Mesenchymal stem cell (in vitro differentiated cells and primary cell): ENCODE results near the gene RPTOR.

Source experiments
- DNase-seq: peaks from one replicate; pipeline ENCODE4 v3.0.0-alpha.2; 2013
- H2AFZ ChIP-seq: one replicate; pipeline ENCODE4 v1.6.1; 2013; ENCODE audit warnings: low read depth, mild to moderate bottlenecking, control low read depth, inconsistent platforms, low read length, moderate library complexity
- H2AK5ac ChIP-seq: 2 replicates; pipeline ENCODE4 v1.6.1; 2013; ENCODE audit warnings: low read length, moderate library complexity, mild to moderate bottlenecking, inconsistent platforms; ENCODE audit not compliant: severe bottlenecking
- H2BK120ac ChIP-seq: one replicate; pipeline ENCODE4 v1.6.1; 2013; ENCODE audit warnings: low read depth, mild to moderate bottlenecking, inconsistent platforms, low read length, moderate library complexity
- H2BK12ac ChIP-seq, 2 experiments: one replicate each; pipeline ENCODE4 v1.6.1; 2013; ENCODE audit warnings: inconsistent platforms in 2 of 2, low read length in 2 of 2, mild to moderate bottlenecking in 2 of 2, moderate library complexity in 2 of 2, control low read depth in 1 of 2
- H2BK15ac ChIP-seq: one replicate; pipeline ENCODE4 v1.6.1; 2013; ENCODE audit warnings: mild to moderate bottlenecking, low read depth, inconsistent platforms; ENCODE audit not compliant: poor library complexity, severe bottlenecking
- H2BK5ac ChIP-seq: 2 replicates; pipeline ENCODE4 v1.6.1; 2013; ENCODE audit warnings: low read depth, mild to moderate bottlenecking, low read length, control low read depth, inconsistent platforms; ENCODE audit not compliant: poor library complexity, severe bottlenecking
- H3K14ac ChIP-seq, 2 experiments: one replicate each; pipeline ENCODE4 v1.6.1; 2013; ENCODE audit warnings: inconsistent platforms in 2 of 2, low read length in 2 of 2, control low read depth in 1 of 2, mild to moderate bottlenecking in 1 of 2, moderate library complexity in 1 of 2
- H3K18ac ChIP-seq, 2 experiments: one replicate each; pipeline ENCODE4 v1.6.1; 2013; ENCODE audit warnings: inconsistent platforms in 2 of 2, low read length in 2 of 2, control low read depth in 1 of 2, low read depth in 1 of 2, mild to moderate bottlenecking in 1 of 2
- H3K23ac ChIP-seq, 2 experiments: one replicate each; pipeline ENCODE4 v1.6.1; 2013; ENCODE audit warnings: inconsistent platforms in 2 of 2, low read length in 2 of 2, mild to moderate bottlenecking in 2 of 2, moderate library complexity in 2 of 2, control low read depth in 1 of 2
- H3K27ac ChIP-seq: 2 replicates; pipeline ENCODE4 v1.5.1; 2013; ENCODE audit warnings: mild to moderate bottlenecking, moderate library complexity, low read length, control low read depth, inconsistent platforms; ENCODE audit not compliant: poor library complexity, severe bottlenecking
- H3K27me3 ChIP-seq, 2 experiments: 2 replicates each; pipeline versions ENCODE4 v1.6.1 to v1.7.0; 2013; ENCODE audit warnings: low read length in 2 of 2, mild to moderate bottlenecking in 2 of 2, moderate library complexity in 2 of 2, control low read depth in 1 of 2, inconsistent platforms in 1 of 2; ENCODE audit not compliant: control insufficient read depth in 1 of 2, insufficient read depth in 1 of 2
- H3K36me3 ChIP-seq, 2 experiments: 2 replicates each; pipeline versions ENCODE4 v1.6.1 to v1.7.0; 2013; ENCODE audit warnings: low read length in 2 of 2, control low read depth in 1 of 2, inconsistent platforms in 1 of 2, low read depth in 1 of 2, mild to moderate bottlenecking in 1 of 2; ENCODE audit not compliant: insufficient read depth in 2 of 2, control insufficient read depth in 1 of 2
- H3K4ac ChIP-seq, 2 experiments: one replicate each; pipeline ENCODE4 v1.6.1; 2013; ENCODE audit warnings: inconsistent platforms in 2 of 2, low read length in 2 of 2, mild to moderate bottlenecking in 2 of 2, moderate library complexity in 2 of 2, control low read depth in 1 of 2, low read depth in 1 of 2
- H3K4me1 ChIP-seq: 2 replicates; pipeline ENCODE4 v1.6.1; 2013; ENCODE audit warnings: low read depth, low read length, control low read depth; ENCODE audit not compliant: control insufficient read depth, insufficient read depth
- H3K4me2 ChIP-seq: 2 replicates; pipeline ENCODE4 v1.6.1; 2013; ENCODE audit warnings: low read length, mild to moderate bottlenecking, inconsistent platforms; ENCODE audit not compliant: poor library complexity, severe bottlenecking
- H3K4me3 ChIP-seq, 2 experiments: 2 replicates each; pipeline versions ENCODE4 v1.5.1 to v1.7.0; 2013; ENCODE audit warnings: low read length in 2 of 2, mild to moderate bottlenecking in 2 of 2, control low read depth in 1 of 2, low read depth in 1 of 2; ENCODE audit not compliant: insufficient read depth in 1 of 2
- H3K79me1 ChIP-seq: replicated peaks from 2 replicates; pipeline ENCODE4 v1.6.1; 2013; ENCODE audit warnings: mild to moderate bottlenecking, control low read depth, low read length, inconsistent platforms; ENCODE audit not compliant: poor library complexity, severe bottlenecking
- H3K9ac ChIP-seq: 2 replicates; pipeline ENCODE4 v1.7.0; 2013; ENCODE audit warnings: mild to moderate bottlenecking, low read length, moderate library complexity
- H3K9me3 ChIP-seq: 2 replicates; pipeline ENCODE4 v1.7.0; 2013; ENCODE audit warnings: mild to moderate bottlenecking, low read length; ENCODE audit not compliant: control insufficient read depth
- H4K8ac ChIP-seq: one replicate; pipeline ENCODE4 v1.6.1; 2013; ENCODE audit warnings: inconsistent platforms, mild to moderate bottlenecking, low read length, moderate library complexity
- H4K91ac ChIP-seq: one replicate; pipeline ENCODE4 v1.6.1; 2013; ENCODE audit warnings: mild to moderate bottlenecking, low read length, inconsistent platforms
- WGBS: methylation state at CpG from one replicate; pipeline ENCODE4 v1.1.7; 2013; ENCODE audit warnings: mixed read lengths; 5-methylcytosine and 5-hydroxymethylcytosine counted together

Gene RPTOR

DNA sequence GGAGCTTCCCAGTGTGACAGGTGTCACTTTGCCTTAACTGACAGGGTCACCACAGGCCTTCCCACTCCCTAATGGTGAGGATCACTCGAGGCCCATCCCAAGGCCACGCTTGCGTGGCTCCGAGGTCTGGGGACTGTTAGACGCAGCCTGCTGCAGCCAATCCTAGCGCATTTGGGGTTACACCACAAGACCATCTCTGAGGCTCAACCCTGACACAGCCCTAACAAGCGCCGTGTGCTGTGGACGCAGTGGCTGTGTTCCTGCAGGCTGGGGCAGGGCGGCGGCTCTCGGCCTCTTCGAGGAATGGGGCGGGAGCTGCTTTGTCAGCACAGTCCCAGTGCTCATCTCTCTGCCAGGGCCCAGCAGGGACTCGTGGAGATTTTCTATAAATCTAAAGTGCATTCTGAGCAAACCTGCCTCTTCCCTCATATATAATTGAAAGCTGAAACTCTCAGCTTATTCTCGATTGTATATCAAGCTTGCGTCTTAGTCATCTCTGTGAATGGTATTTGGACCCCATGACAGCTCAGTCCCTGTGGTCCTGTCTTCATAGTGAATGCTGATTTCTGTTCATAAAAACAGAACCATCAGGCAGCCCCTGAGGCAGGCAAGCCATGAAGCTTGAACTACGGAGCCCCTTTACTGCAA lies 381.2 kb downstream of the RPTOR start:
- Histone ChIP-seq H3K9ac (no peak overlapping the region), H2BK5ac (no peak overlapping the region), H3K4me1 (peaks cover 39% of the 10 kb centered on the region), H4K8ac (no peak overlapping the region), H4K91ac (no peak overlapping the region), H2AK5ac (no peak overlapping the region), H3K18ac (no peak overlapping the region), H3K27me3 (no peaks in the 10 kb centered on the region), H3K4me3 (no peak overlapping the region), H2BK120ac (no peak overlapping the region), H3K9me3 (no peaks in the 10 kb centered on the region), H3K23ac (no peak overlapping the region), H3K79me1 (no peaks in the 10 kb centered on the region), H3K4me2 (no peak overlapping the region), H2AFZ (no peak overlapping the region), H3K14ac (no peak overlapping the region), H2BK15ac (no peak overlapping the region), H3K36me3 (peaks cover 41 to 78% of the 10 kb centered on the region in 2 experiments), H3K4ac (no peak overlapping the region), H3K27ac (no peak overlapping the region), H2BK12ac (no peak overlapping the region)
- 91% methylated on average over 18 of the region's 18 CpGs for WGBS
- DNase-seq = no peak

DNA sequence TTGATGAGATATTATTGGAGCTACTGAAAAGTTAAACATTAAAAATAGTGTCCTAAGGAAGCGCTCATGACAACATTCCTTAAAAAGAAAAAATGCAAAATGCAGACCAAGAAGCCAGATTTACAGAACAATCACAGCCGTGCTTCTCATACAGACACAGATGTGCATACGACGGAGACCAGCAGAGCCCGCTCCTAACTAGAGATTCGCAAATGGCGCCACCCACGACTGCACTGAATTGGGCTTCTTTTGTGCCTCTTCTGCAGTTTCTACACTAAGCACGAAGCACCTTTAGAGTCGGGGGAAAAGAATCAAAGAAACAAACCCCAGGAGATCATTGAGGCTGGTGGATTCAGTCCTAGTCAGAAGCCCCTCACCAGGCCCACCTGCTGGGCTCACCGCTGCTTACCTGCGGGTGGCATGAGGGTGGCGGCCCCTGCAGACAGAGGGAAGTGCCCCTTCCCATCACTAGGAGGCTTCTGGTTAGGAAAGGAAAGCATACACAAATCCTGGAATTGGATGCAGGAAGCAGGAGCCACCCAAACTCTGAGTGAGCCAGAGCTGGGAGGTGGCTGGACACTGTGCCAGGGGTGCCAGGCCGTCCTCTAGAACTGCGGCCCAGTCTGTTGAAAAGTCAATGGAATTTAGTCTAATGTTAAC lies 382.1 kb downstream of the RPTOR start:
- Histone ChIP-seq H2AK5ac (no peak overlapping the region), H3K18ac (no peak overlapping the region), H2AFZ (no peak overlapping the region), H4K91ac (no peak overlapping the region), H2BK5ac (no peak overlapping the region), H3K4me1 (peaks cover 40% of the 10 kb centered on the region), H3K14ac (no peak overlapping the region), H3K23ac (no peak overlapping the region), H2BK12ac (no peak overlapping the region), H3K36me3 (peaks cover 41 to 72% of the 10 kb centered on the region in 2 experiments), H3K27me3 (no peaks in the 10 kb centered on the region), H3K4ac (no peak overlapping the region), H3K4me3 (no peak overlapping the region), H2BK15ac (no peak overlapping the region), H3K79me1 (no peaks in the 10 kb centered on the region), H2BK120ac (no peak overlapping the region), H3K4me2 (no peak overlapping the region), H3K9ac (no peak overlapping the region), H3K27ac (no peak overlapping the region), H4K8ac (no peak overlapping the region), H3K9me3 (no peaks in the 10 kb centered on the region)
- DNase-seq = no peak
- 90% methylated on average over 15 of the region's 15 CpGs for WGBS

- no peaks in the 10 kb centered on the region for H3K9me3 ChIP-seq
- H3K4ac ChIP-seq = no peak overlapping the region
- peaks cover 37 to 72% of the 10 kb centered on the region in 2 experiments for H3K36me3 ChIP-seq
- H3K27ac ChIP-seq = no peak overlapping the region
- H3K4me2 ChIP-seq = no peak overlapping the region
- 47% methylated on average over 10 of the region's 11 CpGs for WGBS
- no peak overlapping the region for H3K14ac ChIP-seq
- peak; percentile 17 for DNase-seq
- no peaks in the 10 kb centered on the region for H3K79me1 ChIP-seq
- no peak overlapping the region for H2AK5ac ChIP-seq
- peaks cover 34% of the 10 kb centered on the region for H3K4me1 ChIP-seq
- H2BK12ac ChIP-seq = no peak overlapping the region
- no peak overlapping the region for H3K23ac ChIP-seq
- no peak overlapping the region for H3K18ac ChIP-seq
- no peak overlapping the region for H2BK120ac ChIP-seq
- H2AFZ ChIP-seq = no peak overlapping the region
- H3K27me3 ChIP-seq = no peaks in the 10 kb centered on the region
- no peak overlapping the region for H3K9ac ChIP-seq
- H3K4me3 ChIP-seq = no peak overlapping the region
- H2BK15ac ChIP-seq = peak overlapping the region; percentile 18
- H4K8ac ChIP-seq = no peak overlapping the region
- no peak overlapping the region for H2BK5ac ChIP-seq
- H4K91ac ChIP-seq = no peak overlapping the region
Observed at GRCh38 chr17:80927791-80928216, 383.2 kb downstream of the RPTOR start.

- Histone ChIP-seq H2BK15ac (no peak overlapping the region), H3K14ac (no peak overlapping the region)
Observed at GRCh38 chr17:80929449-80929848, 384.8 kb downstream of the RPTOR start.

More at GRCh38 chr17:80929449-80929848, 384.8 kb downstream of the RPTOR start:
- Histone ChIP-seq H3K4ac (no peak overlapping the region), H3K79me1 (no peaks in the 10 kb centered on the region), H2AK5ac (no peak overlapping the region), H3K9me3 (no peaks in the 10 kb centered on the region), H3K4me1 (peaks cover 34% of the 10 kb centered on the region), H3K27ac (no peak overlapping the region), H3K9ac (no peak overlapping the region), H3K18ac (no peak overlapping the region), H4K8ac (no peak overlapping the region), H4K91ac (no peak overlapping the region), H3K36me3 (peaks cover 20 to 59% of the 10 kb centered on the region in 2 experiments), H2BK120ac (no peak overlapping the region), H3K4me2 (no peak overlapping the region), H2BK12ac (no peak overlapping the region), H3K4me3 (no peak overlapping the region), H3K23ac (no peak overlapping the region), H2BK5ac (no peak overlapping the region), H2AFZ (no peak overlapping the region), H3K27me3 (no peaks in the 10 kb centered on the region)
- no peak for DNase-seq
- WGBS = 97% methylated on average over 13 of the region's 13 CpGs
